ENCODE results near the gene PLA2R1.
A peak's percentile ranks its signal among the peaks of the same experiment; 100 is the strongest.

Gene PLA2R1

DNA sequence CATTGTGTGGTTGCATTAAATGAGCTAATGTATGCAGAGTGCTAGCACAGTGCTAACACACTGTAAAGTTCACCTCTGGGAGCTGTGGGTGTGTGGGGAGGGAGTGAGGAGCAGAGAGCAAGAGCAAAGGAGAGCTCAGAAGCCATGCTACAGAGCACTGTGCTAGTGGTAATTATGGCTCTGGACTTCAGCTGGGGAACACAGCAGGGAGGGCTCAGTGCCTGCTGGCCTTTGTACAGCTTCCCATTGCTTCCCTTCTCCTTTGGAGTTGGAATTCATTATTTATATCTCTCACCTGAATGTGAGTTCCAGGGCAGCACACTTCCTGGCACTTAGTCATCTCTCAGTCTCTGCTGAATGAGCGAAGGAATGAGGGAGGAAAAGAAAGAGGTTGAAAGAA lies 2.5 kb upstream of the PLA2R1 start:
- DNase-seq (ENCODE audit: low read depth): no peak

GRCh38 chr2:160063879-160064612 lies 1.6 kb upstream of the PLA2R1 start:
- TF ChIP-seq CTCF (conservative IDR thresholded peaks at IDR 0.05; ENCODE audit: low read depth, low read length): no peak
- DNase-seq (ENCODE audit: low read depth): no peak
- H3K4me3 ChIP-seq (ENCODE audit: low read depth, low read length): no peak overlapping the region

More for the DNA sequence above, 2.5 kb upstream of the PLA2R1 start:
- TF ChIP-seq CTCF (conservative IDR thresholded peaks at IDR 0.05; ENCODE audit: low read depth, low read length): no peak
- no peak overlapping the region for H3K4me3 ChIP-seq (ENCODE audit: low read depth, low read length)

GRCh38 chr2:160063271-160063670 lies 856 bp upstream of the PLA2R1 start:
- no peak for TF ChIP-seq CTCF (conservative IDR thresholded peaks at IDR 0.05; ENCODE audit: low read depth, low read length)
- DNase-seq (ENCODE audit: low read depth): no peak
- H3K4me3 ChIP-seq (ENCODE audit: low read depth, low read length): peak overlapping the region; percentile 80

DNA sequence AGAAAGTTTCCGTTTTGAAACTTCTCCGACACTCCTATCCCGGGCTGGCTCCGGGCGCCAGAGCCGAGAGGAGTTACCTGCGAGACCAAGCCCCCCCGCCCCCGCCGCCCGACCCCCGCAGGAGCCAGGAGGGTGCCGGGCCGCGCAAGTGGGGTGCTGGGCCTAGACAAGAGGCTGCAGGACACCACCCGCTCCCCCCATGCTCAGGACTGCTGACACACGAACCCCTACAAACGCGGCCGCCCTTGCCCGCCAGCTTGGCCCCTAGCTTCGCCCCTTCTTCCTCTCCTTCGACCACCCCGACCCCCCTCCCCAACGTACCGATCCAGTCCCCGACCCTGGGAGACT lies 497 bp downstream of the PLA2R1 start:
- H3K4me3 ChIP-seq (ENCODE audit: low read depth, low read length): peak overlapping the region; percentile 80
- no peak for TF ChIP-seq CTCF (conservative IDR thresholded peaks at IDR 0.05; ENCODE audit: low read depth, low read length)
- DNase-seq (ENCODE audit: low read depth): no peak

- peak overlapping the region; percentile 80 for H3K4me3 ChIP-seq (ENCODE audit: low read depth, low read length)
- TF ChIP-seq CTCF (conservative IDR thresholded peaks at IDR 0.05; ENCODE audit: low read depth, low read length): no peak
- no peak for DNase-seq (ENCODE audit: low read depth)
Measured at GRCh38 chr2:160061533-160061932, 882 bp downstream of the PLA2R1 start.

- no peak for DNase-seq (ENCODE audit: low read depth)
- H3K4me3 ChIP-seq (ENCODE audit: low read depth, low read length): no peak overlapping the region
- no peak for TF ChIP-seq CTCF (conservative IDR thresholded peaks at IDR 0.05; ENCODE audit: low read depth, low read length)
Measured at GRCh38 chr2:160060297-160060696, 2.1 kb downstream of the PLA2R1 start.

DNA sequence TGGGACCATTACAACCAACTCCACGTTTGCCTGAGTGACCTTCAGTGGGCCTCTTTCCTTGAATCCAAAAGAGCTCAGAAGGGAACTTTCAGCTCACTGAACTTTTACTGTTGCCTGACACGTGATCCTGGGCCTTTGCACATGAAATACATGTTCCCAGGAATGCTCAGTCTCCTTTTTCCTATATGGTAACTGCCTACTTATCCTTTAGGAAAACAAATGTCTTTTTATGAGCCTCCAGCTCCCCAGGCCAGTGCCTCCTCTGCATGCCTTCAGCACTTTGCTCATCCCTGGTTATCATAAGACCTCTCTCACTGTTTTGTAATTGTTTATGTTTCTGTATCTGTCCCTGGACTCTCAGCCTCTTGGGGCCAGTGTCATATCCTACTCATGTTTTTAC lies 5.1 kb downstream of the PLA2R1 start:
- no peak for DNase-seq (ENCODE audit: low read depth)
- no peak overlapping the region for H3K4me3 ChIP-seq (ENCODE audit: low read depth, low read length)
- no peak for TF ChIP-seq CTCF (conservative IDR thresholded peaks at IDR 0.05; ENCODE audit: low read depth, low read length)
